Measurements from ENCODE around the gene GAS5. TPM values are rescaled to one million over a fixed set of nuclear protein-coding genes. Genes with fewer than 3 reads are reported as not detected.

GAS5 gene
- total RNA-seq = 100 to 1,000 TPM; 171 to 330 TPM

GRCh38 chr1:173867753-173868265, at the start of gene GAS5:
GAS5 (minus strand) TSS chr1:173867989.

GRCh38 chr1:173917149-173917548, 49.4 kb upstream of the GAS5 start, which contains the start of gene SERPINC1:
SERPINC1 (minus strand) TSS chr1:173917327; CDS start chr1:173917259, 68 bp downstream.

GRCh38 chr1:173868266-173869020, 654 bp upstream of the GAS5 start, which contains the start of gene ZBTB37:
ZBTB37 (plus strand) TSS chr1:173868380; CDS start chr1:173870226, 1,846 bp downstream.

GRCh38 chr1:173824315-173825081, 43.3 kb downstream of the GAS5 start, which contains the start of the genes CENPL and DARS2:
CENPL (minus strand) TSS chr1:173824883; CDS start chr1:173811299, 13,584 bp downstream.
DARS2 (plus strand) TSS chr1:173824673; CDS start chr1:173825230, 557 bp downstream.

Other genes starting within 250 kb of the GAS5 start
- gene TEX50, start 232.7 kb downstream of the GAS5 start, total RNA-seq = not detected
- gene ANKRD45, start 198.1 kb downstream of the GAS5 start, total RNA-seq = under 1 TPM; 0.33 to 0.34 TPM
- 10 to 100 TPM; 15.0 to 17.2 TPM for gene KLHL20, start 153.0 kb downstream of the GAS5 start, total RNA-seq
- gene DARS2, start 43.3 kb downstream of the GAS5 start, total RNA-seq = 10 to 100 TPM; 19.6 to 38.0 TPM
- gene CENPL, start 43.1 kb downstream of the GAS5 start, total RNA-seq = 10 to 100 TPM; 11.0 to 23.0 TPM
- gene ZBTB37, start 391 bp upstream of the GAS5 start, total RNA-seq = 1 to 10 TPM; 7.0 to 10.0 TPM
- gene SERPINC1, start 49.3 kb upstream of the GAS5 start, total RNA-seq = under 1 TPM in 1 of 2 donors, not detected in 1; 0.33 TPM
- gene RC3H1, start 154.4 kb upstream of the GAS5 start, total RNA-seq = 10 to 100 TPM; 22.0 to 31.0 TPM